Neural crest cell (in vitro differentiated cells): Measurements from ENCODE around the gene NKAIN2. TPM values are rescaled to one million over a fixed set of nuclear protein-coding genes. Genes with fewer than 3 reads are reported as not detected.
A peak's percentile ranks its signal among the peaks of the same experiment; 100 is the strongest.
"Not testable (repeated sequence)": the region's sequence is repeated elsewhere in the genome, so short reads cannot be mapped to it uniquely, and the experiment has no call there.

ENCODE experiments used
- DNase-seq: peaks from one replicate; pipeline ENCODE4 v3.0.0; 2021; ENCODE audit warnings: low read depth, mixed read lengths, low spot score
- H3K27ac Mint-ChIP-seq: one replicate; pipeline ENCODE4 v1.8.0; 2021; ENCODE audit warnings: mild to moderate bottlenecking, mixed read lengths; ENCODE audit not compliant: unreplicated experiment
- H3K27me3 Mint-ChIP-seq: 2 replicates; pipeline ENCODE4 v1.8.0; 2021; ENCODE audit warnings: low read depth, mild to moderate bottlenecking, mixed read lengths
- H3K36me3 Mint-ChIP-seq: 2 replicates; pipeline ENCODE4 v1.8.0; 2021; ENCODE audit warnings: low read depth, mild to moderate bottlenecking, mixed read lengths
- H3K4me1 Mint-ChIP-seq: 2 replicates; pipeline ENCODE4 v1.8.0; 2021; ENCODE audit warnings: mixed read lengths
- H3K4me3 Mint-ChIP-seq: one replicate; pipeline ENCODE4 v1.8.0; 2021; ENCODE audit warnings: mild to moderate bottlenecking, mixed read lengths
- H3K9me3 Mint-ChIP-seq: 2 replicates; pipeline ENCODE4 v1.8.0; 2021; ENCODE audit warnings: mixed read lengths
- total RNA-seq: library from RNA; stranded (reverse); gene quantifications from 2 replicates; pipeline ENCODE4 v1.2.1, GENCODE V29; 2021
- TF ChIP-seq, protein P1 (sequence below): fragments of 200-600 bp; sonication (generic); conservative IDR thresholded peaks from 2 replicates; pipeline ENCODE4 v1.5.0; 2021; ENCODE audit warnings: antibody characterized with exemption, mild to moderate bottlenecking

The NKAIN2 gene
- total RNA-seq, 1 donor from 2014 or later, result 1.1 TPM

DNA sequence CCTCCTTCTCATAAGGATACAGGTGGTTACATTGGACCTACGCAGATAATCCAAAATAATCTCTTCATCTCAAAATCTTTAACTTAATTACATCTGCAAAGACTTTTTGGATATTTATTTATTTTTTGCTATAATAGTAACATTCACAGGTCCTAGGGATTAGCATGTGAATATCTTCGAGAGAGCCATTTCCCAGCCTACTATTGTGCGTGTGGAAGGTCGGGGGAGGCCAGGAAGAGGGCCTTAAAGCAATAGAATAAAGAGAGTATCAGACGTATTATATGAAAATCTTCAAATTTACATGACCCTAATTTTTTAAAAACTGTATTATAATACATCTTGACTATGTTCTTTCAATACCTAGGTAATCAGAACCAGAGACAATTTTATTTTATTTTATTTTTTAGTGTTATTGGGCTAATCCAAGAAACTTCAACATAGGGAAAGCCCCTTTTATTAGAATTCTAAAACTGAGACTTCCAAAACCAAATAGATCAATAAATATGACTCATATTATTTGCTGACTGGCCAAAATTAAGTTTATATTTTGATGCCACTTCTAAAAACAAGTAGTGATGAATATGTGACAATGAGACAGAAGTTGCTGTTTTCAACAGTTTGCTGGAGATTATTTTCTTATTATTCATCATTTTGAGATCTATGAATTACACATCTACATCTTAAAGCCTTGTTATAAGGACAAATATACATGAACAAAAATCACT lies 536.1 kb downstream of the NKAIN2 start:
- Mint-ChIP-seq H3K36me3 (no peaks in the 10 kb centered on the region), H3K4me3 (no peak overlapping the region), H3K27me3 (no peaks in the 10 kb centered on the region), H3K4me1 (no peaks in the 10 kb centered on the region), H3K9me3 (no peaks in the 10 kb centered on the region), H3K27ac (no peak overlapping the region)
- TF ChIP-seq, protein P1, sequence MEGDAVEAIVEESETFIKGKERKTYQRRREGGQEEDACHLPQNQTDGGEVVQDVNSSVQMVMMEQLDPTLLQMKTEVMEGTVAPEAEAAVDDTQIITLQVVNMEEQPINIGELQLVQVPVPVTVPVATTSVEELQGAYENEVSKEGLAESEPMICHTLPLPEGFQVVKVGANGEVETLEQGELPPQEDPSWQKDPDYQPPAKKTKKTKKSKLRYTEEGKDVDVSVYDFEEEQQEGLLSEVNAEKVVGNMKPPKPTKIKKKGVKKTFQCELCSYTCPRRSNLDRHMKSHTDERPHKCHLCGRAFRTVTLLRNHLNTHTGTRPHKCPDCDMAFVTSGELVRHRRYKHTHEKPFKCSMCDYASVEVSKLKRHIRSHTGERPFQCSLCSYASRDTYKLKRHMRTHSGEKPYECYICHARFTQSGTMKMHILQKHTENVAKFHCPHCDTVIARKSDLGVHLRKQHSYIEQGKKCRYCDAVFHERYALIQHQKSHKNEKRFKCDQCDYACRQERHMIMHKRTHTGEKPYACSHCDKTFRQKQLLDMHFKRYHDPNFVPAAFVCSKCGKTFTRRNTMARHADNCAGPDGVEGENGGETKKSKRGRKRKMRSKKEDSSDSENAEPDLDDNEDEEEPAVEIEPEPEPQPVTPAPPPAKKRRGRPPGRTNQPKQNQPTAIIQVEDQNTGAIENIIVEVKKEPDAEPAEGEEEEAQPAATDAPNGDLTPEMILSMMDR, result no peak
- no peak for DNase-seq

DNA sequence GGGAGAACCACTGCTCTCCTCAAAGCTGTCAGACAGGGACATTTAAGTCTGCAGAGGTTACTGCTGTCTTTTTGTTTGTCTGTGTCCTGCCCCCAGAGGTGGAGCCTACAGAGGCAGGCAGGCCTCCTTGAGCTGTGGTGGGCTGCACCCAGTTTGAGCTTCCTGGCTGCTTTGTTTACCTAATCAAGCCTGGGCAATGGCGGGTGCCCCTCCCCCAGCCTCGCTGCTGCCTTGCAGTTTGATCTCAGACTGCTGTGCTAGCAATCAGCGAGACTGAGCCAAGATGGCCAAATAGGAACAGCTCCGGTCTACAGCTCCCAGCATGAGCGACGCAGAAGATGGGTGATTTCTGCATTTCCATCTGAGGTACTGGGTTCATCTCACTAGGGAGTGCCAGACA lies 544.7 kb downstream of the NKAIN2 start:
- not testable (repeated sequence) for H3K27ac Mint-ChIP-seq, DNase-seq, H3K27me3 Mint-ChIP-seq, H3K4me3 Mint-ChIP-seq, H3K36me3 Mint-ChIP-seq, H3K4me1 Mint-ChIP-seq, H3K9me3 Mint-ChIP-seq

DNA sequence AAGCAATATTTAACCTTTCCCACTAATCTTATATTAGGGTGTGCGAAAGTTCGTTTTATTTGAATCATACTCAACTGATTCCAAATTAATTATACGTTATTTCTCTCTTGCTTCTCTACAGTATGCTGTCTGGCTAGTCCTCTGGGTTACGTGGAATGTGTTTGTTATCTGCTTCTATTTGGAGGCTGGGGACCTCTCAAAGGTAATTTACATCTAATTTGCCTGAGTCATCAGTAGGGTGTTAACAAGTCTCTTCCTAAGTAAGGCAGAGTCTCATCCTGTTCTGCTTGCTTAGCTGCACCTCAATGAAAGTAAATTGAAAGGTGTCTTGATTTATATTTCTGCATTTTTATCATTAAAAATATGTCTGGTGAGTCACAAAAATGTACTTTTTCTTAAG lies 551.5 kb downstream of the NKAIN2 start:
- H3K27me3 Mint-ChIP-seq, result no peaks in the 10 kb centered on the region
- no peaks in the 10 kb centered on the region for H3K36me3 Mint-ChIP-seq
- no peak overlapping the region for H3K4me3 Mint-ChIP-seq

DNA sequence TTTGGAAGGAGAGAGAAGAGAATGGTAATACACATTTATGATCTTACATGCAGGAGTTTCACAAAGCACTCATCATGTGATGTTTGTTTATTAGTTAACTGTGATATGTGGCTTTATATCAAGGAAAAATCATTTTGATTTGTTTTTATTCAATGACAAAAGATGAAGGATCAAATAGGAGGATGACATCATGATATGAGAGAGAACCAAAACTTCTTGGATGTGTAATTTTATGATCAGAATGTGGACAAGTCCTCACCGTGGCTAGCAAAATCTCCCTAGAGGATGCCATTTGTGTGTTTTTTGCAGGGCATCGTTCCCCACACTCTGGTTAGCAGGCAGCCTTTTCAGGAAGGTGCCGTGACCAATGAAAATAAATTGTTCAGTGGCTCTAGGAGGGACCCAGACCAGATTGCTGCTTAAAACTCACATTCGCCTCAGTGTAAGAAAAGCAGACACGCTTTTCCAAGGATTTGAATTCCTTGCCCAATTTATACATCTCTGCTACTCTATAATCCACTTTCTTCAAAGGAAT lies 552.7 kb downstream of the NKAIN2 start:
- Mint-ChIP-seq H3K27me3 (no peaks in the 10 kb centered on the region), H3K27ac (peak overlapping the region; percentile 78), H3K4me3 (no peak overlapping the region), H3K4me1 (no peaks in the 10 kb centered on the region), H3K9me3 (no peaks in the 10 kb centered on the region), H3K36me3 (no peaks in the 10 kb centered on the region)
- DNase-seq, result no peak
- TF ChIP-seq, protein P1, result no peak

More for the DNA sequence above, 551.5 kb downstream of the NKAIN2 start:
- DNase-seq, result no peak
- TF ChIP-seq, protein P1, result no peak
- no peak overlapping the region for H3K27ac Mint-ChIP-seq
- no peaks in the 10 kb centered on the region for H3K4me1 Mint-ChIP-seq
- no peaks in the 10 kb centered on the region for H3K9me3 Mint-ChIP-seq

DNA sequence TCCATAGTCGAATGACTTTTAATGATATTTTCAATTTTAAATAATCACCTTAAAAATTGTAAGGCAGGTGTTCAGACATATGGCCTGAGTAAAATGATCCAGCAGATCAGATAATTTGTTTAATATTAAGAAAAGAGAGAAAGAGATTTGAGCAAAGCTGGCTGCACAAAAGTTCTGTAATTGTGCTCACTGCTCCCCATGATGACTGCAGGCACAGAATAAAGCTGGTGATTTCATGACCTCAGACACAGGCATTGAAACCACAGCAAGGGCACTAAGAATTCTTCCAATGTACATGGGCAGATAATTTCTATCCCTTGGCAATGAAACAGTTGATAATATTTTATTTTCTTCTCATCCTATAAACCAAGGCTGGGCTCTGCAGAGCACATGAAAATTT lies 553.1 kb downstream of the NKAIN2 start:
- TF ChIP-seq, protein P1, result no peak
- H3K4me1 Mint-ChIP-seq, result no peaks in the 10 kb centered on the region
- H3K27ac Mint-ChIP-seq, result no peak overlapping the region
- H3K27me3 Mint-ChIP-seq, result no peaks in the 10 kb centered on the region
- H3K36me3 Mint-ChIP-seq, result no peaks in the 10 kb centered on the region
- H3K9me3 Mint-ChIP-seq, result no peaks in the 10 kb centered on the region
- DNase-seq, result no peak
- H3K4me3 Mint-ChIP-seq, result no peak overlapping the region

DNA sequence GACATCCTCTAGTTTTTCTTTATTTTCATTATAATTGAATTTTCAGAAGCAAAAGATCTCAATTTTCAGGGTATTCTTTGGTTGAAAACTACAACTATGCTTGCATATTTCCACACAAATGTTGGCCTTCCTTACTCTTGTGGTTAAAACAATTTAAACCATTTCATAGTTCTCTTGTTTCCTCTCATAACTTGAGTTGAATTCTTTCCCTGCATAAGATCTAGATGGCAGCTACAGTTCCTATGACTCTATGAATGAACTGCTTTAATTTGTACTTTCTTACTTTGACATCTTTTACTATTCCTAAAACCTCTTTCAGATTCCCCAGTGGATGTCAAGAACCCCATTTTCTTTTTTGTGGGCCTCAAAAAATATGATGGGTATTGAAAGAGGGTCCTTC lies 564.5 kb downstream of the NKAIN2 start:
- Mint-ChIP-seq H3K9me3 (peaks cover 4% of the 10 kb centered on the region), H3K27ac (no peak overlapping the region), H3K4me3 (no peak overlapping the region), H3K27me3 (no peaks in the 10 kb centered on the region), H3K4me1 (peaks cover 3% of the 10 kb centered on the region), H3K36me3 (no peaks in the 10 kb centered on the region)
- no peak for DNase-seq
- TF ChIP-seq, protein P1, result no peak
